ENCODE results near the gene SEMA5B. TPM values are rescaled to one million over a fixed set of nuclear protein-coding genes. Genes with fewer than 3 reads are reported as not detected.

SEMA5B gene
- total and polyA plus RNA-seq, 4 donors = 0.20 to 1.1 (median 0.23) TPM

DNA sequence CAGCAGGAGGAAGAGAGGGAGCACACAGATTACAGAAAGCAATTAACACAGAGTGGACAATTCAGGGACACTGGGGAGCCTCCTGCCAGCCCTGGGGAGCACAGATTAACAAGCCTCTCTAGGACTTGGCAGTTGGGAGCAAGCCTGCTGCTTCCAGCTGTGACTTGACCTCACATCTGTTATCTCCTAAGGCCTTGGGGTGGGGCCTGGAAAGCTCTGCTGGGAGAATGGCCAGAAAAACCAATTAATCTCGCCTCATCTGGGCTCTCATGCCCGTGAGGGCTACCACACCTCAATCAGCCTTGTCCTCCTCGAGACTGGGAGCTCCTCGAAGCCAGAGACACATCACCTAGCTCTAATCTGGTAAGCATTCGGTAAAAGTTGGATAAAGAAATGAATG lies 39.1 kb downstream of the SEMA5B start (continued):
- TF ChIP-seq REST (IDR thresholded peaks at IDR 0.05) = no peak
- TF ChIP-seq ZBTB33 (IDR thresholded peaks at IDR 0.05) = no peak
- TF ChIP-seq RAD21 (IDR thresholded peaks at IDR 0.05) = no peak

DNA sequence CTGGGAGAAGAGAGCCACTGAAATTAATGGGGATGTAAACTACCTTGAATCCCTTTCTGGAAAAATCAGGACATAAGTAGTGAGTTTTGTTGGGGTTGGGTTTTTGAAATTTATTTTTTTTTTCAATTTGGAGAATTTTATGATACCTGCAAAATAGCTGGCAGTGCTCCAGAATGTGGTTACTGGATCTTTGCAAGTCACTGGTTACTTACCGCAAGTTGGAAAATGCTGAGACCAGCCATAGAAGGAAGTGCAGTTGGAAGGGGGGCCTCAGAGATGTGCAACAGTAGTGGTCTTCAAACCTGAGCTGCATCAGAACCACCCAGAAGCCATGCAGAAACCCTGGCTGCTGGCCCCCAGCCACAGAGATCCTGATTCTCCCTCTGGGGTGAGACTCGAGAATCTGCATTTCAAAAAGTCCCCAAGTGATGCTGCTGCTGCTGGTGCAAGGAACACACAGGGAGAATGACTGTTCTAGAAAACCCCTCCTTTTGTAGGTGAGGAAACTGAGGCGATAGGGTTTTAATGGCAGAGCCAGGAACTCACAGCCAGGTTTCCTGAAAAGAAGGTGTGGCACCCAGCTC lies 39.7 kb downstream of the SEMA5B start:
- WGBS = 85% methylated on average over 3 of the region's 3 CpGs
- Histone ChIP-seq H3K27ac (ENCODE audit: low read depth in 1 of 2, low read length in 2 of 2) (no peak overlapping the region), H3K36me3 (ENCODE audit: control insufficient read depth in 4 of 4, insufficient read depth in 3 of 4, low read depth in 1 of 4, low read length in 3 of 4) (no peaks in the 10 kb centered on the region), H3K27me3 (ENCODE audit: control insufficient read depth in 4 of 4, insufficient read depth in 4 of 4, low read length in 3 of 4) (no peaks in the 10 kb centered on the region), H3K9ac (ENCODE audit: low read depth in 1 of 2, low read length in 2 of 2) (no peak overlapping the region), H3K4me1 (ENCODE audit: control insufficient read depth in 4 of 4, insufficient read depth in 4 of 4, low read length in 3 of 4) (peaks cover 0 to 10% (median 6%) of the 10 kb centered on the region in 4 donors), H3K9me3 (ENCODE audit: control insufficient read depth in 4 of 4, low read length in 3 of 4) (no peaks in the 10 kb centered on the region), H3K4me3 (ENCODE audit: low read depth in 1 of 3, low read length in 3 of 3) (no peak overlapping the region)
- no peak for DNase-seq (ENCODE audit: low spot score)
- TF ChIP-seq HNF4A (conservative IDR thresholded peaks at IDR 0.05) (no peak), YY1 (IDR thresholded peaks at IDR 0.05) (no peak), FOXA2 (IDR thresholded peaks at IDR 0.05) (no peak), REST (IDR thresholded peaks at IDR 0.05) (no peak), RAD21 (IDR thresholded peaks at IDR 0.05) (no peak), ZBTB33 (IDR thresholded peaks at IDR 0.05) (no peak), RXRA (IDR thresholded peaks at IDR 0.05) (no peak), FOXA1 (IDR thresholded peaks at IDR 0.05) (no peak), ATF3 (IDR thresholded peaks at IDR 0.05) (no peak), TAF1 (conservative IDR thresholded peaks at IDR 0.05) (no peak), GABPA (IDR thresholded peaks at IDR 0.05 in 1 of 2, conservative IDR thresholded peaks at IDR 0.05 in 1 of 2) (no peak), HNF4G (IDR thresholded peaks at IDR 0.05) (no peak)
- TF ChIP-seq, protein P1, sequence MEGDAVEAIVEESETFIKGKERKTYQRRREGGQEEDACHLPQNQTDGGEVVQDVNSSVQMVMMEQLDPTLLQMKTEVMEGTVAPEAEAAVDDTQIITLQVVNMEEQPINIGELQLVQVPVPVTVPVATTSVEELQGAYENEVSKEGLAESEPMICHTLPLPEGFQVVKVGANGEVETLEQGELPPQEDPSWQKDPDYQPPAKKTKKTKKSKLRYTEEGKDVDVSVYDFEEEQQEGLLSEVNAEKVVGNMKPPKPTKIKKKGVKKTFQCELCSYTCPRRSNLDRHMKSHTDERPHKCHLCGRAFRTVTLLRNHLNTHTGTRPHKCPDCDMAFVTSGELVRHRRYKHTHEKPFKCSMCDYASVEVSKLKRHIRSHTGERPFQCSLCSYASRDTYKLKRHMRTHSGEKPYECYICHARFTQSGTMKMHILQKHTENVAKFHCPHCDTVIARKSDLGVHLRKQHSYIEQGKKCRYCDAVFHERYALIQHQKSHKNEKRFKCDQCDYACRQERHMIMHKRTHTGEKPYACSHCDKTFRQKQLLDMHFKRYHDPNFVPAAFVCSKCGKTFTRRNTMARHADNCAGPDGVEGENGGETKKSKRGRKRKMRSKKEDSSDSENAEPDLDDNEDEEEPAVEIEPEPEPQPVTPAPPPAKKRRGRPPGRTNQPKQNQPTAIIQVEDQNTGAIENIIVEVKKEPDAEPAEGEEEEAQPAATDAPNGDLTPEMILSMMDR (IDR thresholded peaks at IDR 0.05; ENCODE audit: low read depth, low read length, missing input control) = no peak

All from liver (tissue), 9 donors.